Measurements from ENCODE around the gene NADSYN1. TPM values are rescaled to one million over a fixed set of nuclear protein-coding genes. Genes with fewer than 3 reads are reported as not detected.

Gene NADSYN1
- total RNA-seq, 1 experiment from 2014 or later, result 36.8 TPM

DNA sequence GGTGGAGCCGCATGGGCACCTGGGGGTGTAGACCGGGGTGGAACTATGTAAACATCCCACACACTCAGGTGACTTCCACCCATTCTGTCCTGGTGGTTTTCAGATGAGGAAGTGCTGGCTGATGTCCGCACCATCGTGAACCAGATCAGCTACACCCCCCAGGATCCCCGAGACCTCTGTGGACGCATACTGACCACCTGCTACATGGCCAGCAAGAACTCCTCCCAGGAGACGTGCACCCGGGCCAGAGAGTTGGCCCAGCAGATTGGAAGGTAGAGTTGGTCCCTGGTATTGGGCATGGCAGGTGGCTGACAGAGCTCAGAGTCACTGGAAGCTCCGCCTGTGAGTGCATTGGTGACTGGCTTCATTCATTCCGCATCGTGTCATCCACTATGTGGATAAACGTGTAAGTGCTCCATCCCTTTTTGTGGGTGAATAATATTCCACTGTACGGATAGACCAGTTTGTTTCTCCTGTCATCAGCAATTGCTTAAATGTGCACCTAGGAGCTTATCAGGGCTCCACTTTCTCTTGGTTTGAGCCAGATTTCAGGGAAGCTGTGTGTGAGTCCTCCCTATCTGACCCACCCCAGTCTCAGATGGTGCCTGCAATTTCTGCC is 29.9 kb downstream of the NADSYN1 start:
- in situ Hi-C loops (cut with HindIII; ENCODE audit: low pct_unique_long_range_greater_than_20kb, low sequenced_read_pairs), result no loop called here
- no peak for DNase-seq (ENCODE audit: low read depth)

DNA sequence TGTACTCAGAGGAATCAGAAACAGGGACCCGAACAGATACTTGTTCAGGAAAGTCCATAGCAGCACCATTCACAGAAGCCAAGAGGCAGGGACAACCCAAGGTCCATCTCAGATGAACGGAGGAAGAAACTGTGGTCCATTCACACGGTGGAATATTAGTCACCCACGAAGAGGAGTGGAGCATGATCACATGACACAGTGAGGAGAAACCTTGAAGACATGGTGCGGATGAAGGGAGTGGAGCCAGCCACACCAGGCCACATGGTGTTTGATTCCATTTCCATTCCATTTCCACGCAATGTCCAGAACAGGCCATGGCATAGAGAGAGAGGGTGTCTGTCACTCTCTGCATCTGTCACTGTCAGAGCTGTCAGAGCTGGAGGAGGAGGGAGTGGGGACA is 30.7 kb downstream of the NADSYN1 start:
- in situ Hi-C loops (cut with HindIII; ENCODE audit: low pct_unique_long_range_greater_than_20kb, low sequenced_read_pairs), result no loop called here
- DNase-seq (ENCODE audit: low read depth), result no peak

DNA sequence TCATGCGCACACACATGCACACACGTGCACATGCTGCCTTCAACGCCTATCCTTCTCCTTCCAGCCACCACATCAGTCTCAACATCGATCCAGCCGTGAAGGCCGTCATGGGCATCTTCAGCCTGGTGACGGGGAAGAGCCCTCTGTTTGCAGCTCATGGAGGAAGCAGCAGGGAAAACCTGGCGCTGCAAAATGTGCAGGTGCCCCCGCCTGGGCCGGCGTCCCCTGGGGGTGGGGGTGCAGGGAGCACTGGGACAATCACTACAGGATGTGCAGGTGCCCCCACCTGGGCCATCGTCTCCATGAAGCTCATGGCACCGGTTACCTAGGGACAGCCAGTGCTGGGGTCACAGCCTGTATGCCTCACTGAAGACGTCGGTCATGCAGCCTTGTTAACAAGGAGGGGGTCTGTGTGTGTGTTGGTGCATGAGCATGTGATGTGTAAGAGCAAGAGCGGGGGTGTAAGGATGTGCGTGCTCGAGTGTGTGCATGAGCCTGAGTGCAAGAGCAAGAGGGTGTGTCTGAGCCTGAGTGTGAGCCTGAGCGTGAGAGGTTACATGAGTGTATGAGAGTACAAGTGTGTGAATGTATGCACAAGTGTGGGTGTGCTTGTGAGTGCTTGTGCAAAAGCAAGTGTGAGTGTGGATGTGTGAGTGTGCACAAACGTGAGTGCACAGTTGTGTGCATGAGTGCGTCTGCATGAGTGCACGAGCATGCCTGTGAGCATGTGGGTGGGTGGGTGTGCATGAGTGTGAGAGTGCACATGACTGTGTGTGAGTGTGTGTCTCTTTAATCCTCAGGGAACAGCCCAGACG is 31.5 kb downstream of the NADSYN1 start:
- in situ Hi-C loops (cut with HindIII; ENCODE audit: low pct_unique_long_range_greater_than_20kb, low sequenced_read_pairs), result no loop called here

DNA sequence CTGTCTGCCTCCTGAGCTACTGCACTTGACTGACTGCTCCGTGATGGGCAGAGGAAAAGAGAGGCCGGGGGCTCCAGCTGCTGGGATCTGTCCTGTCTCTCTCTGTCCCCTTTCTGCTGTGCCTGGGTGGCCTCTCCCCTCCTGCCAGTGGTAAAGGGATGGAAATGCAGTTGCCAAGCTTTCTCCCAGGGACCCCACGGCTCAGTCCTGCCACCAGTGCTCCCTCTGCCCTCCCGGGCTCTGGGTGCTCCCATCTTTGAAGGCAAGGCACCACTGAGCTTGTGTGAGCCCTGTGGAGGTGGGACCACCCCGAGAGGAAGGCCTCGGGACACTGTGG is 32.0 kb downstream of the NADSYN1 start:
- DNase-seq (ENCODE audit: low read depth), result no peak
- in situ Hi-C loops (cut with HindIII; ENCODE audit: low pct_unique_long_range_greater_than_20kb, low sequenced_read_pairs), result no loop called here

More for the DNA sequence above, 31.5 kb downstream of the NADSYN1 start:
- no peak for DNase-seq (ENCODE audit: low read depth)

DNA sequence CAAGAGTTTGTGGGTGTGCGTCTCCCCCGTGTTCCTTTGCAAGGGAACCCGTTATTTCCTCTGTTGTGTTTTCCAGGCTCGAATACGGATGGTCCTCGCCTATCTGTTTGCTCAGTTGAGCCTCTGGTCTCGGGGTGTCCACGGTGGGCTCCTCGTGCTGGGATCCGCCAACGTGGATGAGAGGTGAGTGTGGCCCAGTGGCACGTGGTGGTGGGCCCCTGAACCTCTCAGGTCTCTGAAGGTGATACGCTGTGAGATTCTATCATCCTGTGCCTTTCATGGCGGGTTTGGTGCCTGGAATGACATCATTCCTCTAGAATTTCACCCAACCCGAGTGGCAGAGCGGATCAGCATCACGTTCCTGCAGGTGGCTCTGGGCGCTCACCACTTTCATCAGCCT is 32.5 kb downstream of the NADSYN1 start:
- in situ Hi-C loops (cut with HindIII; ENCODE audit: low pct_unique_long_range_greater_than_20kb, low sequenced_read_pairs), result no loop called here
- no peak for DNase-seq (ENCODE audit: low read depth)

DNA sequence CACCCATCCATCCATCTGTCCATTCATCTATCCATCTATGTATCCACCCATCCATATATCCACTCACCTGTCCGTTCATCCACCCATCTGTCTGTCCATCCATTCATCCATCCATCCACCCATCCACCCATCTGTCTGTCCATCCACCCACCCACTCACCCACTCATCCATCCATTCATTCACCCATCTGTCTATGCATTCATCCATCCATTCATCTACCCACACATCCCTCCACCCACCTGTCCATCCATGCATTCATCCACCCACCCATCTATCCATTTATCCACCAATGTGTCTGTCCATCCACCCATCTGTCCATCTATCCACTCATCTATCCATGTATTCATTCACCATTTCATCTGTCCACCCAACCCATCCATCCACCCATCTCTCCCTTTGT is 33.3 kb downstream of the NADSYN1 start:
- in situ Hi-C loops (cut with HindIII; ENCODE audit: low pct_unique_long_range_greater_than_20kb, low sequenced_read_pairs), result no loop called here
- no peak for DNase-seq (ENCODE audit: low read depth)

DNA sequence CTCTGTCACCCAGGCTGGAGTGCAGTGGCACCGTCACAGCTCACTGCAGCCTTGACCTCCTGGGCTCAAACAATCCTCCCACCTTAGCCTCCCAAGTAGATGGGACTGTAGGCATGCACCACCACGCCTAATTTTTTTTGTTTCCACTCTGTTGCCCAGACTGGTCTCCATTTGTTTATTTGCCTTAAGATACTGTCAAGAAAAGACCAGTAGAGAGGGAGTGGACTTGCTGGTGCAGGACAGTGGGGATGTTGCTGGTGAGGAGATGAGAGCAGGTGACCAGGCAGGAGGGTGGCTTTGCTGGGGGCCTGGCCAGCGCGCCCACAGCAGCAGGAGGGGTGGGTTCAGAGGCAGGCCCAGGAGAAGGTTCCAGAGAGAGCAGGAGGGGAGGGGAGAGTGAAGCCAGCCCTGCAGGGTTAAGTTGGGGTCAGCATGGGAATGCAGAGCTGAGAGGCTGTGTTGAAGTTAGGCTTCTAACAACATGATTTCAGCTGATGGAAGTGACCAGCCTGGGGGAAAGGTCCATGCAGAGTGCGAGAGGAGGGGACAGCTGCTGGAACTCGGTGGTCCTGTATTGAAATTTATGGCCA is 35.8 kb downstream of the NADSYN1 start:
- in situ Hi-C loops (cut with HindIII; ENCODE audit: low pct_unique_long_range_greater_than_20kb, low sequenced_read_pairs), result no loop called here
- peak; percentile 65 for DNase-seq (ENCODE audit: low read depth)

DNA sequence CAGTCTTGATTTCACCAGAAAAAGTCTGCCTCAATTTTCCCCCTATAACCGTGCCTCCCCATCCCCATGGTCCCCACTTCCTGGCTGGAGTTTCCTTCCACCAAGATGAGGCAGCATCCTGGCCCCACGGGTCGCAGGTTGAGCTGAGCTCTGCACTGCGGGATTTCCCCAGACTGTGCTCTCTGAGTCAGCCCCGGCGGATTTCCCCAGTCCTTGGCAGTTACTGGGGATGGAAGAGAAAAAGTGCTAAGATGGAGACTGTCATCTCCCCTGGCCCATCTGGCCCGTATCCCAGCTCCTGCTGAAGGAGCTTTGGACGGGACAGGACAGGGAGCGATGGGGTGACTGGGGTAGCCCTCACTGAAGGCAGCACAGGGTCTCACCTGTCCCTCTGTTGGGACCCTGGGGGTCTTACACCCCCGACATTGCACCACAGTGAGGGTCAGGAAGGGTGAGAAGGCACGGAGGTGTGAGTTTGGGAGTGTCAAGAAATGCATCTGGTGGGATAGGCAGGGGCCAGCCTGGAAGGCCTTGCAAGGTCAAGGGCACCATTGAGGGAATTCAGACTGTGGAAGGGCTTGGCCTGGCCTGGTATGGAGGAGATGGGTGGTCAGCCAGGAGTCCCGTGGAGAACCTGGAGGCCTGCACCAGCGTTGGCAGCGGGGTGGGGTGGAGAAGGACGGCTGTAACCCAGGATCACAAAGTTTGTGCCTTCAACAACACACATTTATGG is 36.5 kb downstream of the NADSYN1 start:
- peak; percentile 52 for DNase-seq (ENCODE audit: low read depth)
- in situ Hi-C loops (cut with HindIII; ENCODE audit: low pct_unique_long_range_greater_than_20kb, low sequenced_read_pairs), result no loop called here

DNA sequence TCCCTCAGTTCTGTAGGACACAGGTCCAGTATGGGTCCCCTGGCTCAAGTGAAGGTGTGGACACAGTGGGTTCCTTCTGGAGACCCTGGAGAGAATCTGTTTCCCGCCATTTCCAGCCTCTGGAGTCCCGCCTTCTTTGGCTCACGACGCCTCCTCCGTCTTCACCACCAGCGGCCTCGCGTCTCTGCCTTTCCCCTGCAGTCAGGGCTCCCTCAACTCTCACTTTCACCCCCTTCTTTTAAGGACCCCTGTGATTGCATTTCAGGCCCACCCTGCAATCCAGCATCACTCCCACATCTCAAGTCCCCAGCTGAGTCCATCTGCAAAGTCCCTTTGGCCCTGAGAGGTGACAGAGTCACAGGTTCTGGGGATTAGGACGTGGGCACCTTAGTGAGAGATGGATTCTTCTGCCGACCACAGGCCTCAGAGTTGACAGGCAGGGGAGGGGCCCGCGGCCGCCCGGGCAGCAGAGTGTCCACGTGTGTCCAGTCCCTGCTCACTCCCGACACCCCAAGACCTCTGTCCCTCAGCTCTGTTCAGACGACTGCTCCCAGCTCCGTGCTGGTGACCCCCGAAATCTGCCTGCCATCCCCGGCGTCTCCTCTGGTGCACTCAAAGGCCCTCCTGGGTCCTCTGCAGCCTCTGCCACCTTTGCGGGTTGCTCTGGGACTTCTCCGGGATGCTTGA is 37.2 kb downstream of the NADSYN1 start:
- in situ Hi-C loops (cut with HindIII; ENCODE audit: low pct_unique_long_range_greater_than_20kb, low sequenced_read_pairs), result no loop called here
- DNase-seq (ENCODE audit: low read depth), result no peak

DNA sequence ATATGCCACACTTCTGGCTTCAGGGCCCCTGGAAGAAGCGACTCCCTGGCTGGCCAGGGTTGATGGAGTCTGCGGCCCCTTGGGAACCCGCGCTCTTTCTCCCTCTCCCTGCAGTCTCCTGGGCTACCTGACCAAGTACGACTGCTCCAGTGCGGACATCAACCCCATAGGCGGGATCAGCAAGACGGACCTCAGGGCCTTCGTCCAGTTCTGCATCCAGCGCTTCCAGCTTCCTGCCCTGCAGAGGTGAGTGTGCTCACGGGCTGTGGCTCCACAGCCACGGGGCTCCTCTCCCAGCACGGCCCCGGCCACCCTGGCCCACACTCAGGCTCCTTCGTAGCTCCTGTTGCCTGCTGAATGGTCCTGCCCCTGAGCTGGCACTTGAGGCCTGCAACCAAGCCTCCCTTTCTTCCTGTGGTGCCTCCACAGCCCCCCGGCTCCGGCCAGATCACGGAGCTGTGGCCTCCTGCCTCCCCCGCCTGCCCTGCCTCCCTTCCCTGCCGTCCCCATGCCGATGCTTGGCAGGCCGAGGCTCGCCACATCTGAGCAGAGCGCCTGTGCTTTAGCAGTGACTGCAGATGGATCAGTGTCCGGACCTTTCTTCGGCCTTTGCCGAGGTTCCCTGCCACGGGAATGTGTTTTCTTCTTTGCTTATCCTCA is 37.9 kb downstream of the NADSYN1 start:
- no peak for DNase-seq (ENCODE audit: low read depth)
- in situ Hi-C loops (cut with HindIII; ENCODE audit: low pct_unique_long_range_greater_than_20kb, low sequenced_read_pairs), result no loop called here

DNA sequence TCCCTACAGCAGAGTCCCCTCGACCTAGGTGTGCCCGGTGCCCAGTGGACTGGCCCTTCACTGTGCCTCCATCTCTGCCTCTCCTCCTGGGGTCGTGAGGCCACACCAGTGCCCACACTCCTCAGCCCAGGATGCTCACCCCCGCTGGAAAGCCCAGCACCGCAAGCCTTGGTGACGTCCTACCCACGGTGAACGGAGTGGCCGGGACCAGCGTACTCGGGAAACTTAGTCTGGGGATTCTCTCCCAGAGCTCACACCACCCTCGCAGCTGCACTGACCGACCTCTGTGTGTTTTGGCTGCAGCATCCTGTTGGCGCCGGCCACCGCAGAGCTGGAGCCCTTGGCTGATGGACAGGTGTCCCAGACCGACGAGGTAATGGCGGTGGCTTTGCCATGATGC is 38.5 kb downstream of the NADSYN1 start:
- DNase-seq (ENCODE audit: low read depth), result no peak
- in situ Hi-C loops (cut with HindIII; ENCODE audit: low pct_unique_long_range_greater_than_20kb, low sequenced_read_pairs), result no loop called here

DNA sequence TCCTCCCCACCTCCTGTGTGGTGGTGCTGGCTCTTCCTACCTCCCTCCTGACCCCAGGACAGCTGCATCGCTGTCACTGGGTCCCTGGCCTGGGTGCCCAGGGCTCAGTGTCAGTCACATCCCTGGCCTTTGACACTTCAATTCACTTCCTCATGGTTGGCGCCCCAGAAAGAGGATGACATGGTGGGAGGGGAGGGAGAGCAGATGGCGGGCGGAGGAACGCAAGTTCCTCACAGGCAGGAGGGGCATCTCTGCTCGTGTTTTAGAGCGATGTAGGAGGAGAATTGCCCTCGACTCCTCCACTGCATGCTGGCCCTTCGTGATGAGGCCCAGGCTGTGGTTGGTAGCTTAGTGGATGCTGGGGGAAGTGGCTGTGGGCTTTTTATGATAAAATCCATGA is 38.9 kb downstream of the NADSYN1 start:
- no peak for DNase-seq (ENCODE audit: low read depth)
- in situ Hi-C loops (cut with HindIII; ENCODE audit: low pct_unique_long_range_greater_than_20kb, low sequenced_read_pairs), result no loop called here

DNA sequence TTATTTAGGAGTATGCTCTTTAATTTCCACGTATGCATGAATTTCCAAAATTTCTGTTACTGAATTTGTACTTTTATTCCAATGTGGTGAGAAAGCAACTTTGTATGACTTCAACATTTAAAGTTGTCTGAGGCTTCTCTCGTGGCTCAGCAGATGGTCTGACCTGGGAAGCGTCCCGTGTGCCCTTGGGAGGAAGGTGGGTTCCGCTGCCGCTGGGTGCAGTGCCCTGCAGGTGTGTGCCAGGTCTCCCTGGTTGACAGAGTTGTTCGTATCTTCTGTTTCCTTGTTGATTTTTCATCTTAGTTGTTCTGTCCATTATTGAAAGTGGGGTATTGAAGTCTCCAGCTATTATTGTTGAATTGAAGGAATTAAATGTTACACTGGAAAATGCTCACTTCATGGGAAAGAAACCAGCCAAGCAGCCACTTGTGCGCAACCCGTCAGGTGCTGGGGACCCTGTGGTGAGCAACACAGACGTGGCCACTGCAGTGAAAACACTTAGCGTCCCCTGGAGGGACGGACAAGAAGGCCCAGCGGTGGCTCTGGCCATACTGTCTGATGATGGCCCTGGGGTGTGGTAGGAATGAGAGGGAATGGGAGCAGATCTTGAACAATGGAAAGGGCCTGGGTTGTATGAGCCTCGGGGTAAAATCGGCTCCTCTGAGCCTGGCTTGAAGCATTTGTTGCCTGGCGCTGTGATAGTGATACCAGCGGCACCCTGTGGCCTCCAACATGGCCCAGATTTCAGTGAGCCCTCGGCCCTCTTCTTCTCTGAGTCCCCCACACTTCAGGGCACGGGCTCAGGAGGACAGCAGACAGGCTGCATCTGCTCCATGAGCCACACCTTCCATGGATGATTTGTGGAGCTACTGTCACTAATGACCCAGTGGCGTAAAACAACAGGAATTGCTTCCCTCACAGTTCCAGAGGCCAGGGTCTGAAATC is 42.6 kb downstream of the NADSYN1 start:
- in situ Hi-C loops (cut with HindIII; ENCODE audit: low pct_unique_long_range_greater_than_20kb, low sequenced_read_pairs), result no loop called here
- DNase-seq (ENCODE audit: low read depth), result no peak

DNA sequence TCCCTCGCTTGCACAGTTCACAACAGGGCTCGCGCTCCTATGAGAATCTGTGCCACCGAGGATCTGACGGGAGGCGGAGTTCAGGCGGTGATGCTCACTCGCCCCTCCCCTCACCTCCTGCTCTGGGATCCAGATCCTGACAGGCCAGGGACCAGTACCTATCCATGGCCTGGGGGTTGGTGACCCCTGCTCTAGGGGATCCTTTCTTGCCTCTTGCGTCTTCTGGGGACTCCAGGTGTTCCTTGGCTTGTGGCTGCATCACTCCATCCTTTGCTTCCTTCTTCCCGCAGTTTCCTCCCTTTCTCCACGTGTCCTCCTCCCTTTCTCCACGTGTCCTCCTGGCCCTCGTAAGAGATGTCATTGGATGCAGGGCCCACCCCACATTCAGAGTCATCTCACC is 43.4 kb downstream of the NADSYN1 start:
- in situ Hi-C loops (cut with HindIII; ENCODE audit: low pct_unique_long_range_greater_than_20kb, low sequenced_read_pairs), result no loop called here
- DNase-seq (ENCODE audit: low read depth), result no peak

DNA sequence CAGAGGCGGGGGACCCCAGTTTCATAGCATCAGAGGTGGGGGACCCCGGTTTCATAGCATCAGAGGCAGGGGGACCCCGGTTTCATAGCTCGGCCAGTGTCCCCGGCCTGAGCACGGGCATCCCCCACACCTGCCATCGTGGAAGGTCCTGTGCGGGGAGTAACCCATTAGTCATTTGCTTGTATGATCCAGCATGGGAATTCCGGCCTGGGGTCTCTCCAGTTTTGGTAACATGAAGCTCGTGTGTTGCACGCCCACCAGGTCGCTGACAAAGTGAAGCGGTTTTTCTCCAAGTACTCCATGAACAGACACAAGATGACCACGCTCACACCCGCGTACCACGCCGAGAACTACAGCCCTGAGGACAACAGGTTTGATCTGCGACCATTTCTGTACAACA is 45.1 kb downstream of the NADSYN1 start:
- in situ Hi-C loops (cut with HindIII; ENCODE audit: low pct_unique_long_range_greater_than_20kb, low sequenced_read_pairs), result no loop called here
- no peak for DNase-seq (ENCODE audit: low read depth)

DNA sequence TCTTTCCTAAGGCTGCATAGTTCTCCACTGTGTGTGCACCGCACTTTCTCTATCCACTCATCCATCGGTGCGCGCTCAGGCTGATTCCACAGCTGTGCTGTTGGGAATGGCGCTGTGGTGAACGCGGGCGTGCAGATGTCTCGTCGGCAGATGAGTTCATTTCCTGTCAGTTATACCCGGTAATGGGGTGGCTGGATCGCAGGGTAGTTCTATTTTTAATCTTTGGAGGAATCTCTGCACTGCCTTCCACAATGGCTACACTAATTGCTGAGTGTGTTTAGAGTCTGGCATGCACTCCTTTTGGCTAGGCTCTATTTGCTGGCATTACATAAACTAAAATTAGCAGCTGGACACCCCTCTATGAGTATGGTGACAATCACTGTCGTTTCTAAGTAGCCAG is 46.1 kb downstream of the NADSYN1 start:
- in situ Hi-C loops (cut with HindIII; ENCODE audit: low pct_unique_long_range_greater_than_20kb, low sequenced_read_pairs), result no loop called here
- no peak for DNase-seq (ENCODE audit: low read depth)

DNA sequence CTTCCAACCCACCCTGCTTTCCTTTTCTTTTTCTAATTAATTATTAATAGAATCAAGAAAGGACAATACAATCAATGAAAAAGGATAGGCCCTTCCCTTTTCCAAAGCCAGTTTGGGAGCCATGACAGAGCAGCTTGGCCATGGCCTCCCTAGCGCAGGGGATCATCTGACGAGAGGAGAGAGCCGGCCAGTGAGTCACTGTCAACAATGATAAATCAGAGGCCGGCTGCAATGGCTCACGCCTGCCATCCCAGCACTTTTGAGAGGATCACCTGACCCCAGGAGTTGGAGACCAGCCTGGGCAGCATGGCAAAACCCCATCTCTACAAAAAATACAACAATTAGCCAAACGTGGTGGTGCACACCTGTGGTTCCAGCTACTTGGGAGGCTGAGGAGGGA is 46.5 kb downstream of the NADSYN1 start:
- no peak for DNase-seq (ENCODE audit: low read depth)
- in situ Hi-C loops (cut with HindIII; ENCODE audit: low pct_unique_long_range_greater_than_20kb, low sequenced_read_pairs), result no loop called here

Measured in Caki2 (cell line).